ENCODE data around the gene ACAP3.

Gene ACAP3

DNA sequence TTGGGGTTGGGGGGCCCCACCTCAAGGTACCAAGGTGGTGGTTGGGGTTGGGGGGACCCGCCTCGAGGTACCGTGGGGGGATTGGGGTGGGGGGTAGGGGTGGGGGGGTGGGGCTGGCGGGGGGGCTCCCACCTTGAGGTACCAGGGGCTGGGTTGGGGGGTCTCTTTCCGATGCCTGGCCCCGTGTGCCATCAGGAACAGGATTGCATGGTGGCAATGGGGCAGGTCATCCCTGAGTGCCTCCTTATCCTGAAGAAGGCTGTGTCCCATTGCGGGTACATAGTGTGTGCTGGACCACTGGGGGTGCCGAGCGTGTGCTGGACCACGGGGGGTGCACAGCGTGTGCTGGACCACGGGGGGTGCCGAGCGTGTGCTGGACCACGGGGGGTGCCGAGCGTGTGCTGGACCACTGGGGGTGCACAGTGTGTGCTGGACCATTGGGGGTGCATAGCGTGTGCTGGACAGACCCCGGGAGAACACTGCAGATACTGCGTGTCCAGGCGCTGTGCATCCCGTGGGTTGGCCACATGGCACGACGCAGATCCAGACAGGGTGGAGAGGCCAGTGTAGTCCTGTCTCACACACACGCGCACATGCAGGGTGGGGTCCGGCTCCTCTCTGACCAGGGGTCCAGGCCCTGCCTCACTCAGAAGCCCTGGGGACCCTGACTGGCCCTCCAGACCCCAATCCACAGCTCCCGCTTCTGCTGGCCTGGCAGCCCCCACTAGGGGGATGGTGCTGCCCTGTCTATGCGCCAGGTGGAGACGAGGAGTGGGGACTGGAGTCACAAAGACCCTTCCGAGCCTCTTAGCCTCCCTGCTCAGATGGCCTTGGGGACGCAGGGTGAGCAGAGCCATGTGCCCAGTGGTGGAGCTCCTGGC, 23.3 kb downstream of the ACAP3 start:
- no peak for DNase-seq

- DNase-seq = no peak
Measured at GRCh38 chr1:1283821-1284220, 23.9 kb downstream of the ACAP3 start.

DNA sequence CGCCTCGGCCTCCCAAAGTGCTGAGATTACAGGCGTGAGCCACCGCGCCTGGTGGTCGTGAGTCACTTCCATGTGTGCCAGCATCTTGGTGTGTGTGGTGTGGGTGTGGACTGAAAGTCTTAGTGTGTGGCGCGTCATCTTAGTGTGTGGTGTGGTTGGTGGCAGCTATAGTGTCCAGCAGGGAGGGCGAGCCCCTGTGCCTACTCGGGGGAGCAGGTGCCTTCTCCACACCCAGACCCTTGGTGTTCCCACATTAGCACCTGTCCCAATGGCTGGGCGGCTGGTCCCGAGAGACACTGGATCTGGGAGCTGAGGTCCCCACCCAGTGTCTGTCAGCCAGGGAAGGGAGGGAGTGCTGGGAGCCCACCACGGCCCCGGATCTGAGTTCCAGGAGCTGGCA, 24.7 kb downstream of the ACAP3 start:
- no peak for DNase-seq

DNA sequence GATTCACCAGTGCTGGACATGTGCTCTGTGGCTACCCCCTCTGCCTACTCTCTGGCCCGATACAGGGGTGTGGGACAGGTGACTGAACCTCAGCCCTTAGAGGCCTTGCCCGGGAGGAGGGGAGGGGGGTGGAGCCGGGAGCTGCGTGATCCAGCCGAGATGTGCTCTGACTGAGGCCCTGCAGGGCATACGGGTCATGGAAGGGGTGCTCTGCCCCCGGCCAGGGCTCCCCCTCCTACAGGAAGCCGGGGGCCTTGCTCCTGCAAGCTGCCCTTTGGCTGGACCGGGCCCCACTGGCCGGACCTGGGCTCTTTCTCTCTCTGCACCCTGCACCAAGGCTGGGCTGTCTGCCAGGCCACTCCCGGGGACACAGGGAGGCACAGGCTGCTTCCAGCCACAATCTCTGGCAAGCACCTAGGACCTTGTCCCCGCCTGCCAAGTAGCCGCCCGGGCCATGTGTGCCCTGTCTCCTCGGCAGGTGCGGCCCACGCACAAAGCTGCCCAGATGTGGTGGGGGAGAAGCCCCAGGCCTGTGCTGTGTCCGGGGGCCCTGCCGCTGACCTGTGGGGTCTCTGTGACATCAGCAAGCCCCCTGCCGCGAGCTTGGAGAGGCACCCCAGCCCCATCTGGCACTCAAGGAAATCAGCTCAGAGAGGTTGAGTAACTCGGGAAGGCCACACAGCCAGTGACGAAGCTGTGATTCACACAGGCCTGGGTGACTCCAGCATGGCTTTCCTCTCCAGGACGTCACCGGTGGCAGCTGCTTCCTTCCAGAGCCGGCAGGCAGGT, 26.0 kb downstream of the ACAP3 start:
- DNase-seq = no peak

- no peak for DNase-seq
Measured at GRCh38 chr1:1280782-1281481, 26.8 kb downstream of the ACAP3 start.

DNA sequence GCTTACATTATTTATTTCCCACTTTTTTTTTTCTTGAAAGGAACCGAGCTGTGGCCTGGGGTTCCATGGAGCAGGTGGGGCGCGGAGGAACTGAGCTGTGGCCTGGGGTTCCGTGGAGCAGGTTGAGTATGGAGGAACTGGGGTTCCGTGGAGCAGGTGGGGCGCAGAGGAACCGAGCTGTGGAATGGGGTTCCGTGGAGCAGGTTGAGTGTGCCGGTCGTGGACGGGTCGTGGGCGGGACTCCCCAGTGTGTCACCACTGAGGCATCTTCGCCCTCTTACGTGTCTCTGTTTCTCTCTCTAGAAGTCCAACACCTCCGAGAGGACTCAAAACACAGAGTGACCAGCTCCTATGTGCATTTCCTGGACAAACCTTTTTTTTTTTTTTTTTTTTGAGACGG, 28.7 kb downstream of the ACAP3 start:
- no peak for DNase-seq

DNA sequence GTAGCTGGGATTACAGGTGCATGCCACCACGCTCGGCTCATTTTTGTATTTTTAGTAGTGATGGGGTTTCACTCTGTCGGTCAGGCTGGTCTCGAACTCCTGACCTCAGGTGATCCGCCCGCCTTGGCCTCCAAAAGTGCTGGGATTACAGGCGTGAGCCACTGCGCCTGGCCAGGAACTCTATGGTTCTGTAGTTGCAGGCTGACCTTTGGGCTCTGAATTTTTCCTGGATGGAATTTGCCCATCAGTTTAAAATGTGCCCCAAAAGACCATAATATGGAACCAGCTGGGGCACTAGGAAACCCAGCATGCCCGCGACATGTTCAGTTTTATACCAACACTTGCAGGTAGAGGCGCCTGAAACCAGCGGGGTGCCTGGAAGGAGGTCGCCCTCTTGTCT, 29.1 kb downstream of the ACAP3 start:
- no peak for DNase-seq

DNA sequence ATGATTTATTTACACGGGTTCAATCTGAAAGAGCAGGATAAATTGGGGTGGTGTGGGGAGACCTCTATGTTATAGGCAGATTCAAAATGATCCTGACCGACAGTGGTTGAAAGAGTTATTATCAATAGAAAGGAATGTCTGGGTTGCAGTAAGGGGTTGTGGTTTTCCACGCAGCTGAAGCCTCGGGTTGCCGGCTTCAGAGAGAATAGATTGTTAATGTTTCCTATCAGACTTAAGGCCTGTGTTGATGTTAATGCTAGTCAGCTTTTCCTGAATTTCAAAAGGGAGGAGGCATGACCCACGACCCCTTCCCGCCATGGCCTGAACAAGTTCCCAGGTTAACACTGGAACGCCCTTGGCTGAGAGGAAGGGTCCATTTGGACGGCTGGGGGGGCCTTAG, 31.9 kb downstream of the ACAP3 start:
- no peak for DNase-seq

GRCh38 chr1:1274931-1275431, 32.7 kb downstream of the ACAP3 start:
- DNase-seq = no peak

DNA sequence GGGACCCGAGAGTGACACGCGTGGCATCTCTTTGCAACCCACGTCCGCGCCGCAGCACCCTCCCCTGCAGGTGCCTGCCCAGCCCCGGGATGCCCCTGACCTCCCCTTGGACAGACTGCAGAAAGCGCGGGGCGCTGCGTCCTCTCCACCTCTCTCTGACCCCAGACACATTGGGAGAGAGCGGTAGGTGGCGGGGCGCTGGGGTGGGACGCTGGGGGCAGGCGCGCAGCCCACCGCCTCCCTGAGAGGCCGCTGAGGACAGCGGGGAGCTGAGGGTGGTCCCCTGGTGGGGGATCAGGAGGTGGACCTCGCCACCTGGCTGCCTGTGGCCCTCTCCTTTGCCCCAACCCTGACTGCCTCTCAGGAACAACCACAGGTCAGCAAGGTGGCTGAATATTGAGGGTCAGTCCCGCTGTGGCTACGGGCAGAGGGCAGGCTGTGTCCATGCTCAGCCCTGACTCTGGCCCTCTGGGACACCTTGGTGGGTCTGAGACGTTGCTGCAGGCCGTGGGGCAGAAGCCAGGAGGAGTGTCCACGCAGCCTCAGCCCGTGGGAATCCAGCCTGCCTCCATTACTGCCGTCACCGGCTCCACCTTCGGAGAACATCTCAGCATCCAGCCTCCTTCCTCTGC, 33.3 kb downstream of the ACAP3 start:
- no peak for DNase-seq

DNA sequence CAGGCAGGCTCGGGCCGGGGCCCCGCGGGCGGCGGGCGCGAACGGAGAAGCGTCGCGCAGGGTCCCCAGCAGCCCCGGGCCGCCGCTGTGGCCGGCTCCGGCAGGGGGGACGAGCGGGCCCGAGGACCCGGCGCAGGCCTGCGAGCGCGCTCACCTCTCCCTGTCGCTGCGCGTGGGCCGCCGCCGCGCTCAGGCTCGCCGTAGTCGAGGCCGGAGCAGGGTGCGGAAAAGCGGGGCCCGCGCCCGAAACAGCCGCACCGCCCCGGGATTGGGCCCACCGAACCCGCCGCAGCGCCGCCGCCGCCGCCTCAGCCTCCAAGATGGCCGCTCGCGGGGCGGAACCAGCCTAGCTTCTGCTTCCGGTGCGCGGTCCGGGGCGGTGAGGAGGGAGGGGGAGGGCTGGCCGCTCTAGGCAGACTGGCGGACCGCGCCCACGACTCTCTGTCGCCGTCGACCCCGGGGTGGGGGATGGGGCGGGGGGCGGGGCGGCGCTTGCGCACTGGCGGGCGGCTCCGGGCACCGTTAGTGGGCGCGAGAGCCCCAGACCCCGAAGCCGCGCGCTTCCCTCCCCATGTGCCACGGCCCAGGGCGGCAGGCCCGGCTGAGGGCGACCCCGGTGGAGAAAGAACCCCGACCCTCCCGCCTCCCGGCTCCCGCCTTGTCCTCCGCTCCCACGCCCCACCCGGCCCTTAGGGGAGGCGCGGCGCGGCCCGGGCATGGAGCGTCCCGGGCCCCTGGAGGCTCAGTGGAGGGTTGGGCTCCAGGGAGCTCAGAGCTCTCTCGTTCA, 34.0 kb downstream of the ACAP3 start, which contains the start of gene UBE2J2:
TSS of gene UBE2J2 (minus strand) at position 343 of the 787 bp plus-strand sequence. CDS start 5,862 bp downstream, outside the sequence.
- peak; percentile 97 for DNase-seq

- no peak for DNase-seq
Measured at GRCh38 chr1:1273209-1273511, 34.6 kb downstream of the ACAP3 start.

DNA sequence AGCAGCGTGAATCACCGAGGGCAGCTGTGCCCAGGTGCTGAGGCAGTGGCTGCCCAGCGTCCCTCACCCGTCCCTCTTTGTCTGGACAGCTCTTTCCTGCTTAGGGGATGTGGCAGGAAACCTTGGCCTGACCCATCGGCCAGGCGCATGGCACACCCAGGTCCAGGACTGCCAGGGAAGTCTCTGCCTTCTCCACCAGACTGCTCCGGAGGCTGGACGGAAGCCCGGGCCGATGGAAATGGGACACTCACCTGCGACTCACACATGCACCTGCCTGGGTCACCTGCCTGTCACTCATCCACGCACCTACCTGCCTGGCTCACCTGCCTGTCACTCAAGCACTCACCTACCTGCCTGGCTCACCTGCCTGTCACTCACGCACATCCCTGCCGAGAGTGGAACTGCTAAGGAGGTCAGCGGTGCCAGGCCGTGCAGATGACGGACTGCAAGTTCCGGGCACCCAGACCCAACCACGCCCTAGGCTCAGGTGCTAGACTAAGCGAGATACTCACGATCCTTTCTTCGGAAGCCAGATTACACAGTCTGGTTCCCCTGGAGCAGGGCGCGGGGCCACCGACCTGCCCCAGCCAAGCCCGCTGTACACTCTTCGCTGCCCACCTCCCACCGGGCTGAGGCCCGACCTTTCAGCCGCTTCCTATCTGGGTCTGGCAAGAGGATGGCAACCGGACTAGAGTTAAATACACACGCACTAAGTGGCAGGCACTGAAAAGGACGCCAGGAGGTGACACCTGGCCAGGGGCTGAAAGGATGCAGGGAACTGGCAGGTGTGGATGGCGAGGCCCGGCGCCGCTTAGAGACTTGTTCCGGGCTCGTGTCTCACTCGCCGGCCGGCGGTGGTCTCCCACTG, 35.2 kb downstream of the ACAP3 start:
- DNase-seq = no peak

DNA sequence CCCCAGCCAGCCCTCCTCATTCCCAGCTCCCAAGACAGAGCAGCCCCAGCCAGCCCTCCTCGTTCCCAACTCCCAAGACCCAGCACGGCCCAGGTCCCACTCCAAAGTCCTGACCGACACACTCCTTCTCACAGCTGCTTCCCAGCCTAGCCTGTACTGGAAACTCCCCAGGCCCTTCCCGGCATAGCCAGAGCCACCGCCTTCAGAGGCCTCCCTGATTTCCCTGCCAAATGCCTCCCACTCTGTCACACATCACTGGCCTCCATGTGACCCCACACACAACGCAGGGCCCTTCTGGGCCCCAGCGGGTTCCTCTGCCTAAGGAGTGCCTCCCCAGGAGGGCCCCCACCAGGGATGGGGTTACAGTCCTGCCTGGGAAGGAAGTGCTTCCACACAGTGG, 36.9 kb downstream of the ACAP3 start:
- DNase-seq = no peak

DNA sequence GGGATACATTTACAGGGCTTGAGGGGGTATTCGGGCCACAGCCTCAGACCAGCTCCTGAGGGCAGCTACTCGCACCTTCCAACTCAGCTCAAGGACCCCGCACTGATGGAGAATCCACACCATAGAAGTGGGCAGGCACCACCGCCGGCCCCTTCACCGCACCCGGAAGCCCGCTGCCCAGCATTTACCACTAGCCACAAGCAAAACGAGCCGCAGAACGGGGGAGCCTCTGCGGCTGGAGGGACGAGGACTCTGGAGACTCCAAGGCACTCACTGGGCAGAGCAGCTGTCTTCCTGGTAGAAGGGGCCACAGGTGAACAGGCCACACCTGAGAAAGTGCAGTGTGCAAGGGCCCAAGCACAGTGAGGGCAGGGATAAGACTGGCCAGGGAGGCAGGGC, 39.4 kb downstream of the ACAP3 start:
- DNase-seq = no peak

GRCh38 chr1:1267488-1268283, 40.0 kb downstream of the ACAP3 start:
- DNase-seq = no peak

DNA sequence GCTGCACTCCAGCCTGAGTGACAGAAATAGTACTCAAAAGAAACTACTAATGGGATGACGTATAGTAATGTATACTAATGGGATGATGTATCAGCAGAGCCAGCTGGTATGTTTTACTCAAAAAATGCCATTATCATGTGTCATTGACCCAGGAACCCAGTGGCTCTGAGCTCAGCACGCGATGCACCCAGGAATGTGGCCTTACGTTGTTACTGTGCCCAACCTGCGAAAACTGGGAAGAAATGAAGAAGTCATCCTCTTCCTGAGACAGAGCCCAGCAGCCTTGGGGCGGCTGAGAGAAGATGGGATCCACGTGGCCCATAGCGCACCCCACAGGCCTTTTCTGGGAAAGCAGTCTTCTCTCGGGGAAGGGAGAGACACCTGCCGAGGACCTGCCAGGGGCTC, 42.9 kb downstream of the ACAP3 start:
- no peak for DNase-seq

DNA sequence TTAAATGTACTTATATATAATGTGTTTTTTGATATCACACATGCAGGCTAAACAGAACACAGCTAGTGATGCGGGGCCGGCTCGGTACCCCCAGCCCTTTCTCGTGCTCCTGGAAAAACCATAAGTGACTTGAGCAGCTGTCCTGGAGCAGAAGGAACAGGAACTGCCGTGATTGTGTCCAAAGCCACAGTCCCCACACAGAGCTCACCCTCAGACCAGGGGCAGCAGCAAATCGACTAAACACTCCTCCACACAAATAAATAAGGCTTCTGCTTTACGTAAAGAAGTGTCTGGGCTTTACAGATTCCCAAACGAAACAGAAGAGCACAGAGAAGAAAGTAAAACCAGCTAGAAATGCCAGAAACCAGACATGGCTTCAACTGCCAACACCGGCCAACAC, 43.7 kb downstream of the ACAP3 start:
- DNase-seq = no peak

DNA sequence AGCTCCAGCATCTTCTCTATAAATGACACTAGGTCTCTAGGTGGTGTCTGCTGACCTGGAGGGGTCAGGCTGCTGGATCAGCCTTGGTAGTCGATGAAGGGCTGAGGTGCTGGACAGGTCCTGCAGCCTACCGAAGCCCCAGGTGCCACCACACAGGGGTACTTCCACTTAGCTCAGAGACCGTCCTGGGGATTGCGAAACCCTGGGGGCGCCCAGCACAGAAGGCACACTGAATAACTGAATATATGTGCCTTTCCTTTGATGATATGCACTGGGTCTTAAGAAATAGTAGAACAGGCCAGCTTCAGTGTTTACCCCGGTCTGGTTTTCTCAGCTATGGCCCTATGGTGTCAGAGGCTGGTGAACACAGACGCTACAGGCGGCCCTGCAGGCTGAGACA, 45.0 kb downstream of the ACAP3 start:
- no peak for DNase-seq

DNA sequence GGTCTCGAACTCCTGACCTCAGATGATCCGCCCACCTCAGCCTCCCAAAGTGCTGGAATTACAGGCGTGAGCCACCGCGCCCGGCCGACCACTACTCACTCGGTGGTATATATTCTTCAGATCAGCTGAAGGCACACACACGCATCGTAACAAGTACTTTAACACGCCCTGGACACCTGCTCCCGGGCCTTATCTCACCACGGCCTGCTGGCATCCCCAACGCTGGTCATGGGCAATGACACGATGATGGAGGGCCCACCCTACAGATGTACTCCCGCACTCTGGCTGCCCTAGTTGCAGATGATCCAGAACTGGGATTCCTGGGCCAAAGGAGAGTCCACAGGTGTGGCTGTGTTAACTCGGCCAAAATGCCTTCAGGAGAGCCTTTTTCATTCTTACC, 45.7 kb downstream of the ACAP3 start:
- DNase-seq = no peak

All from right forelimb (tissue), 1 donor.